K562 (cell line): ENCODE results near the gene DOCK6. TPM values are rescaled to one million over a fixed set of nuclear protein-coding genes. Genes with fewer than 3 reads are reported as not detected.
A peak's percentile ranks its signal among the peaks of the same experiment; 100 is the strongest.

Experiments
- ATAC-seq: fragments of 200-7000 bp; cut with Tn5 transposase; 3 replicates; pipeline ENCODE4 v1.9.1; 2020; ENCODE audit warnings: moderate library complexity
- BruUV-seq: library from RNA; stranded (reverse); fragments of 400-500 nt; replicated peaks from 2 replicates; lab custom pipeline; 2021; lab: Mats Ljungman, UMichigan
- CTCF ChIA-PET: fragments of 300-600 bp; formaldehyde crosslinking; extraction: SDS; loops from one replicate; lab custom pipeline; 2021; ENCODE audit warnings: low intra/inter-chr PET ratio; lab: Yijun Ruan, JAX
- POLR2A ChIA-PET: fragments of 300-600, 350-650 bp; sonication (Branson Sonifier 250); formaldehyde crosslinking; extraction: SDS; loops from one replicate; lab custom pipeline; 2021; ENCODE audit warnings: antibody characterized with exemption, inconsistent platforms; lab: Yijun Ruan, JAX
- DNase-seq, 4 experiments: peaks; one replicate each; pipeline versions ENCODE4 v3.0.0 to v3.0.0-alpha.2; 2011 to 2018; ENCODE audit warnings: low spot score in 3 of 4, mixed read lengths in 3 of 4; ENCODE audit errors: extremely low read depth in 1 of 4
- FAIRE-seq: peaks from 2 replicates; lab custom pipeline; 2011; peaks lifted over from hg19 to GRCh38; lab: Jason Lieb, UNC
- H2AFZ ChIP-seq: 2 replicates; pipeline ENCODE4 v1.6.0; 2011; ENCODE audit warnings: low read depth, low read length, control low read depth, inconsistent platforms
- H3K27ac ChIP-seq: fragments of 200-600 bp; 3 replicates; pipeline ENCODE4 v1.8.0; 2011; ENCODE audit warnings: low read depth, mild to moderate bottlenecking, control low read depth, inconsistent platforms, low read length, moderate library complexity, mixed read lengths; ENCODE audit errors: extremely low read depth
- H3K27me3 ChIP-seq, 2 experiments: fragments of 300-600 bp in 1 of 2; 2 replicates in 1 of 2; 3 replicates in 1 of 2; pipeline versions ENCODE4 v1.6.0 to v1.8.0; 2011; ENCODE audit warnings: inconsistent platforms in 2 of 2, low read length in 2 of 2, mild to moderate bottlenecking in 1 of 2, mixed read lengths in 1 of 2, moderate library complexity in 1 of 2; ENCODE audit not compliant: control insufficient read depth in 2 of 2, insufficient read depth in 2 of 2
- H3K36me3 ChIP-seq: fragments of 300-600 bp; 3 replicates; pipeline ENCODE4 v1.8.0; 2011; ENCODE audit warnings: mild to moderate bottlenecking, low read length, inconsistent platforms; ENCODE audit not compliant: control insufficient read depth, insufficient read depth
- H3K4me1 ChIP-seq, 2 experiments: fragments of 200-600 bp in 1 of 2; replicated peaks in 1 of 2; 2 replicates in 1 of 2; 3 replicates in 1 of 2; pipeline versions ENCODE4 v1.5.1 to v1.8.0; 2011; ENCODE audit warnings: inconsistent platforms in 2 of 2, low read length in 2 of 2, mild to moderate bottlenecking in 1 of 2, mixed read lengths in 1 of 2, moderate library complexity in 1 of 2; ENCODE audit not compliant: control insufficient read depth in 2 of 2, insufficient read depth in 2 of 2
- H3K4me2 ChIP-seq: 2 replicates; pipeline ENCODE4 v1.6.1; 2011; ENCODE audit warnings: low read length, control low read depth, inconsistent platforms, mixed read lengths; ENCODE audit not compliant: insufficient read depth
- H3K4me3 ChIP-seq: fragments of 200-600 bp; sonication (generic), shearing (Covaris generic); 2 replicates; pipeline ENCODE4 v1.5.1; 2016; ENCODE audit warnings: control low read depth, inconsistent platforms
- H3K79me2 ChIP-seq: fragments of 200-600 bp; 3 replicates; pipeline ENCODE4 v1.8.0; 2011; ENCODE audit warnings: low read length, inconsistent platforms; ENCODE audit not compliant: control insufficient read depth, insufficient read depth
- H3K9ac ChIP-seq, 2 experiments: 2 replicates each; pipeline versions ENCODE4 v1.6.0 to v1.6.1; 2011; ENCODE audit warnings: low read depth in 2 of 2, low read length in 2 of 2, control low read depth in 1 of 2, inconsistent platforms in 1 of 2, mild to moderate bottlenecking in 1 of 2, mixed read lengths in 1 of 2; ENCODE audit not compliant: insufficient read depth in 1 of 2
- H3K9me1 ChIP-seq: one replicate; pipeline ENCODE4 v1.6.0; 2011; ENCODE audit warnings: inconsistent platforms, mild to moderate bottlenecking, low read length, moderate library complexity; ENCODE audit not compliant: control insufficient read depth, insufficient read depth
- H3K9me3 ChIP-seq: replicated peaks from 2 replicates; pipeline ENCODE4 v1.5.1; 2011; ENCODE audit warnings: low read depth, low read length, inconsistent platforms; ENCODE audit not compliant: control insufficient read depth, insufficient read depth
- H4K20me1 ChIP-seq: replicated peaks from 2 replicates; pipeline ENCODE4 v1.6.1; 2011; ENCODE audit warnings: low read length, inconsistent platforms, mixed read lengths; ENCODE audit not compliant: control insufficient read depth, insufficient read depth
- HDAC1 ChIP-seq, 2 experiments: fragments of 450-650 bp; IDR thresholded peaks; 2 replicates each; pipeline ENCODE4 v1.6.1; 2016 to 2017; ENCODE audit warnings: inconsistent platforms in 1 of 2, mild to moderate bottlenecking in 1 of 2, moderate library complexity in 1 of 2
- SREBF1 ChIP-seq: fragments of 150-350 bp; IDR thresholded peaks from 2 replicates; pipeline ENCODE4 v1.6.1; 2014; ENCODE audit warnings: antibody characterized with exemption, low read depth, low read length, borderline replicate concordance
- ZBTB33 ChIP-seq: sonication (generic); formaldehyde crosslinking; IDR thresholded peaks from 2 replicates; pipeline ENCODE4 v1.8.1; 2023; ENCODE audit warnings: mild to moderate bottlenecking, missing genetic modification reagents
- WGBS: fragments of 100-300 bp; shearing (Covaris generic); methylation state at CpG from one replicate; pipeline ENCODE4 v1.1.6; 2016; ENCODE audit warnings: low coverage, mixed read lengths; ENCODE audit not compliant: insufficient coverage; ENCODE audit errors: missing lambda C conversion rate; 5-methylcytosine and 5-hydroxymethylcytosine counted together
- in situ Hi-C: fragments of 300-500 bp; cut with MboI; formaldehyde crosslinking; loops from 4 replicates; pipeline ENCODE4 v1.15.0; 2018; ENCODE audit warnings: inconsistent platforms, mixed read lengths
- intact Hi-C: fragments of 100-400 bp; cut with micrococcal nuclease; formaldehyde crosslinking; loops from 2 replicates; pipeline ENCODE4 v1.14.2; 2022
- polyA plus RNA-seq, 8 experiments: library from polyadenylated mRNA; depleted of rRNA in 4 of 8; stranded (reverse) in 5 of 8; unstranded in 3 of 8; fragments of >200 nt; fragmentation: Nextera tagmentation in 2 of 8; fragmentation: Illumina TruSeq in 1 of 8; extraction: Ambion mirVana in 2 of 8; extraction: Trizol in 1 of 8; gene quantifications; 2 replicates each; pipeline versions ENCODE4 v1.2.1 to v1.2.3, GENCODE V29; 2011 to 2014; ENCODE audit warnings: inconsistent platforms in 1 of 8, missing spikeins in 1 of 8
- total RNA-seq, 7 experiments: library from RNA; depleted of rRNA in 6 of 7; stranded (reverse); fragments of >200 nt in 6 of 7; fragmentation: Illumina TruSeq in 2 of 7; extraction: Trizol in 2 of 7; gene quantifications; 2 replicates each; pipeline versions ENCODE4 v1.2.1 to v1.2.3, GENCODE V29; 2011 to 2021; ENCODE audit warnings: low replicate concordance in 1 of 7
- TF ChIP-seq, protein P1 (sequence below), 2 experiments: fragments of 450-650 bp; IDR thresholded peaks; 2 replicates each; pipeline ENCODE4 v1.6.1; 2016

DOCK6 gene
- total and polyA plus RNA-seq, 9 of the 15 experiments (the other 6 are each of a cell fraction or from before 2014, with no cell fraction given), result 0.35 to 19.3 (median 3.8) TPM

DNA sequence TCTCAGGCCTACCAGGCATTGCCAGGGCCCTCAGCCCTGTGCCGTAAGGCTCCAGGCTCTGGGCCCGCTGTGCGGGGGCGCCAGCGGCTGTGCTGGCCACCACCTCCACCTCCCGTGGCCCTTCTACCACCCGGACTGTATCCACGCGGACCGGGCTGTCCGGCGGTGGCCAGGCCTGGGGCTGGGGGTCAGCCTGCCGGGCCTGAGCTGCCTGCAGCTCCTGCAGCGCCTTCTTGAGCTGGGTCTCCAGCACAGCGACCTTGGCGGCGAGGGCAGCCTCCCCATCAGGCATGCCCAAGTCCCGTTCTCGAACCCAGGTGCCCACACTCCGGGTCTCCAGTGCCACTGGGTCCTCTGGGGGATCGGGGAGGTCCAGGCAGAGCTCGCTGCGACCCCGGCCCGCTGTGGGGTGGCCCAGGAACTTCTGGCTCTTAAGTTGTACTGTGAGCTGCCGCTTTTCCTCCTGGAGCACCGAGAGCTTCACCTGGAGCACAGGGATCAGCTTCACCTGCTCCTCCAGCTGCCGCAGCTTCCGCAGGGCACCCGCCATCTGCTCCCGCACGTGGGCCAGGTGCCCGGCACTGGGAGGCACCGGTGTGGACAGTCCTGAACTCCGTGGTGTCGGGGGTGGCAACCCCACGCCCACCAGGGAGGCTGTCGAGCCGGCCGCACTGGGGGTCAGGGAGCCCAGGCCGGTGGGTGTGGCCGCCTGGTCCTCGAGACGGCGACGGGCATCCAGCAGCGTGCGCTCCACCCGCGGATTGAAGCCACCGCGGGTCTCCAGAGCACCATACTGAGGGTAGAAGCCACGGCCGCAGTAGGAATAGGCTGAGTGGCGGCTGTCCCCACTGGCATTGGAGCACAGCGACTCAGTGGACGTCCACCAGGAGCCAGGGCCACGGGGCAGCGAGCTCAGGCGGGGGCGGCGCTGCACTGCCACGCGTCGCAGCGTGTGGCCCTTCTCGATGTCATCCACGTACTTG, 69.1 kb downstream of the DOCK6 start:
- Histone ChIP-seq H3K4me2 (no peak overlapping the region), H3K27ac (no peak overlapping the region), H2AFZ (no peak overlapping the region), H4K20me1 (0 out of 2 replicates have a peak, but pooled peaks cover 3% of the 10 kb centered on the region), H3K4me3 (no peak overlapping the region), H3K27me3 (no peaks in the 10 kb centered on the region), H3K36me3 (peaks cover 46% of the 10 kb centered on the region), H3K9me1 (peaks cover 2% of the 10 kb centered on the region), H3K79me2 (peaks cover 15% of the 10 kb centered on the region), H3K9ac (peak overlapping the region in 1 of 2 experiments; percentile 4; a peak in 1 of 4 replicates), H3K9me3 (0 out of 2 replicates have a peak, but pooled peaks cover 1% of the 10 kb centered on the region), H3K4me1 (peaks cover 17 to 70% of the 10 kb centered on the region in 2 experiments; a peak in 4 of 5 replicates)
- POLR2A ChIA-PET, result interaction anchor here (0.7 to 1.2 kb wide), 2 partner anchors 10 to 30 kb away, joined by 3 read pairs; no protein-coding TSS in a partner anchor
- DNase-seq (no peak), FAIRE-seq (no peak), ATAC-seq (no peak)
- CTCF ChIA-PET, result no interaction called here
- WGBS, result 95% methylated on average over 45 of the region's 68 CpGs
- TF ChIP-seq, protein P1, sequence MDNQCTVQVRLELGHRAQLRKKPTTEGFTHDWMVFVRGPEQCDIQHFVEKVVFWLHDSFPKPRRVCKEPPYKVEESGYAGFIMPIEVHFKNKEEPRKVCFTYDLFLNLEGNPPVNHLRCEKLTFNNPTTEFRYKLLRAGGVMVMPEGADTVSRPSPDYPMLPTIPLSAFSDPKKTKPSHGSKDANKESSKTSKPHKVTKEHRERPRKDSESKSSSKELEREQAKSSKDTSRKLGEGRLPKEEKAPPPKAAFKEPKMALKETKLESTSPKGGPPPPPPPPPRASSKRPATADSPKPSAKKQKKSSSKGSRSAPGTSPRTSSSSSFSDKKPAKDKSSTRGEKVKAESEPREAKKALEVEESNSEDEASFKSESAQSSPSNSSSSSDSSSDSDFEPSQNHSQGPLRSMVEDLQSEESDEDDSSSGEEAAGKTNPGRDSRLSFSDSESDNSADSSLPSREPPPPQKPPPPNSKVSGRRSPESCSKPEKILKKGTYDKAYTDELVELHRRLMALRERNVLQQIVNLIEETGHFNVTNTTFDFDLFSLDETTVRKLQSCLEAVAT (IDR thresholded peaks at IDR 0.05), result no peak
- TF ChIP-seq ZBTB33 (CRISPR knock-in tag), result peak; percentile 27; the same call in 1 of the 2 replicates
- no peak for TF ChIP-seq HDAC1 (IDR thresholded peaks at IDR 0.05)
- TF ChIP-seq SREBF1, result no peak
- in situ Hi-C loops (no loop called here), intact Hi-C loops (no loop called here)
- BruUV-seq, result no TSS peak
